ENCODE data around the gene FRMPD2.

- no peak for TF ChIP-seq CTCF (IDR thresholded peaks at IDR 0.05)
- no peak for TF ChIP-seq POLR2A (IDR thresholded peaks at IDR 0.05)
These were observed 43.3 kb downstream of the FRMPD2 start for GRCh38 chr10:48231178-48231577.

Measured in lower leg skin (tissue), 3 donors.